NCI-H748 treated with DMSO at 0.1 percent for 48 hours (cell line): ENCODE results near the gene FAM209B.
"Not testable (repeated sequence)": the region's sequence is repeated elsewhere in the genome, so short reads cannot be mapped to it uniquely, and the experiment has no call there.

ENCODE experiments used
- DNase-seq: peaks from one replicate; lab custom pipeline; 2025; lab: John Stamatoyannopoulos, UW

FAM209B gene

GRCh38 chr20:56532946-56533345 lies at the start of gene FAM209B:
Gene FAM209B (plus strand): TSS chr20:56533246. CDS start chr20:56533342, 96 bp downstream.
- DNase-seq = not testable (repeated sequence)

- no peak for DNase-seq
Measured at GRCh38 chr20:56483970-56484369, 49.1 kb upstream of the FAM209B start.

GRCh38 chr20:56487216-56487615 lies 45.8 kb upstream of the FAM209B start:
- DNase-seq = no peak

- no peak for DNase-seq
Measured at GRCh38 chr20:56488566-56488965, 44.5 kb upstream of the FAM209B start.

GRCh38 chr20:56501116-56501515 lies 31.9 kb upstream of the FAM209B start:
- no peak for DNase-seq

- DNase-seq = no peak
Measured at GRCh38 chr20:56503916-56504315, 29.1 kb upstream of the FAM209B start.

- DNase-seq = no peak
Measured at GRCh38 chr20:56504373-56505005, 28.6 kb upstream of the FAM209B start.

- DNase-seq = no peak
Measured at GRCh38 chr20:56506103-56506502, 26.9 kb upstream of the FAM209B start.

- DNase-seq = no peak
Measured at GRCh38 chr20:56511926-56512325, 21.1 kb upstream of the FAM209B start.

GRCh38 chr20:56513161-56514150 lies 19.6 kb upstream of the FAM209B start:
- DNase-seq = no peak

GRCh38 chr20:56516631-56517030 lies 16.4 kb upstream of the FAM209B start:
- no peak for DNase-seq

- no peak for DNase-seq
Measured at GRCh38 chr20:56517211-56517610, 15.8 kb upstream of the FAM209B start.

- DNase-seq = no peak
Measured at GRCh38 chr20:56517641-56518040, 15.4 kb upstream of the FAM209B start.

GRCh38 chr20:56518126-56518525 lies 14.9 kb upstream of the FAM209B start:
- DNase-seq = no peak

GRCh38 chr20:56518721-56519398 lies 14.2 kb upstream of the FAM209B start:
- DNase-seq = no peak

GRCh38 chr20:56519551-56519950 lies 13.5 kb upstream of the FAM209B start:
- DNase-seq = no peak

- DNase-seq = no peak
Measured at GRCh38 chr20:56520180-56520579, 12.9 kb upstream of the FAM209B start.

- not testable (repeated sequence) for DNase-seq
Measured at GRCh38 chr20:56520746-56521354, 12.2 kb upstream of the FAM209B start.

GRCh38 chr20:56522311-56522710 lies 10.7 kb upstream of the FAM209B start:
- DNase-seq = no peak

GRCh38 chr20:56524444-56524843 lies 8.6 kb upstream of the FAM209B start, which contains the start of gene FAM209A:
Gene FAM209A (plus strand): TSS chr20:56524744. CDS start chr20:56524809, 65 bp downstream.
- not testable (repeated sequence) for DNase-seq

GRCh38 chr20:56527521-56527920 lies 5.5 kb upstream of the FAM209B start:
- no peak for DNase-seq

- no peak for DNase-seq
Measured at GRCh38 chr20:56537997-56538396, 5.0 kb downstream of the FAM209B start.
